ENCODE measurements around the gene RNU11.
"Not testable (repeated sequence)": the region's sequence is repeated elsewhere in the genome, so short reads cannot be mapped to it uniquely, and the experiment has no call there.

RNU11 gene

DNA sequence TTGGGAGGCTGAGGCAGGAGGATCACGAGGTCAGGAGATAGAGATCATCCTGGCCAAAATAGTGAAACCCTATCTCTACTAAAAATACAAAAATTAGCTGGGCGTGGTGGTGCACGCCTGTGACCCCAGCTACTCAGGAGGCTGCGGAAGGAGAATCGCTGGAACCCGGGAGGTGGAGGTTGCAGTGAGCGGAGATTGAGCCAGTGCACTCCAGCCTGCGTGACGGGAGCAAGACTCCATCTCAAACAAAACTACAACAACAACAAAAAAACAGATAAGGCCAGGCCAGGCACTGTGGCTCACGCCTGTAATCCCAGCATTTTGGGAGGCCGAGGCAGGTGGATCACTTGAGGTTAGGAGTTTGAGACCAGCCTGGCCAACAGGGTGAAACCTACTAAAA lies 3.0 kb upstream of the RNU11 start:
- H3K27ac Mint-ChIP-seq; DNase-seq (ENCODE audit: low spot score in 2 of 2); H3K27me3 Mint-ChIP-seq; H3K4me3 Mint-ChIP-seq; H3K36me3 Mint-ChIP-seq; H3K9me3 Mint-ChIP-seq; ATAC-seq (ENCODE audit: low read depth): not testable (repeated sequence)
- H3K4me1 Mint-ChIP-seq, result peaks cover 25% of the 10 kb centered on the region

DNA sequence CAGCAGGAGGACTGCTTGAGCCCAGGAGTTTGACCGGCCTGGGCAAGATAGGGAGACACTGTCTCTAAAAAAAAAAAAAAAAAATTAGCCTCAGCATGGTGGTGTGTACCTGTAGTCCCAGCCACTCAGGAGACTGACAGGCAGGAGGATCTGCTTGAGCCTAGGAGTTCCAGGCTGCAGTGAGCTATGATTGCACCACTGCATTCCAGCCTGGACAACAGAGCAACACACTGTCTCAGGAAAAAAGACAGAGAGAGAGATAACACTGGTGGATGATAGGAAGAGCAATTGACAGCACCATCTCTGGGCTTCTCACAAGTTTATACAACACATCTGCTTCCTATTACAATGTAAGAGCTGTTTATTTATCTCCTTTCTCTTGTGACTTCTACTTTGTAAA lies 2.4 kb upstream of the RNU11 start:
- no peak for ATAC-seq (ENCODE audit: low read depth)
- Mint-ChIP-seq H3K27me3 (no peaks in the 10 kb centered on the region), H3K4me1 (peaks cover 25% of the 10 kb centered on the region), H3K36me3 (no peaks in the 10 kb centered on the region), H3K4me3 (no peak overlapping the region), H3K9me3 (no peaks in the 10 kb centered on the region), H3K27ac (no peak overlapping the region)
- no peak for DNase-seq (ENCODE audit: low spot score in 2 of 2)

DNA sequence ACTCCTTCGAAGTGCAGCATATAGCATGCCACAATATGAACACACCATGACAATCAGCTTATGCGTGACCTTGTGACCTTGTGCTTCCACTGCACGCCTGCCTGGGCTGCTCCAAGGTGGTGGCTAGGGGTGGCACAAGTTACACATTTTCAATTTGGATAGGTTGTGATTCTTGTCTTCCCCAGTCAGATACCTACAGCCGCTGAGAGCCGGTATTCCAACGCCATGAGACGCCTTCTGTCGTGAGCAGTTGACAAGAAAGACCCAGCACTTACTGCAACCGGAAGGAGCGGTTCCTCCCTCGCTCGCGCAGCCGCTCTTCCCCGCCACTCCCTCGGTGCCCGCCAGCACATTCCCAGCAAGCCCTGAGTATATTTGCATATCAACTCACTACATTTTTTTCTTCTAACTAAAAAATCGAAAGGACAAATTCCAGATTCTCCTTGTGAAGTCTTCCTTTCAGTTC lies 359 bp upstream of the RNU11 start:
- ATAC-seq (ENCODE audit: low read depth) (peak; percentile 72), DNase-seq (ENCODE audit: low spot score in 2 of 2) (peak; percentile 71 to 91)

DNA sequence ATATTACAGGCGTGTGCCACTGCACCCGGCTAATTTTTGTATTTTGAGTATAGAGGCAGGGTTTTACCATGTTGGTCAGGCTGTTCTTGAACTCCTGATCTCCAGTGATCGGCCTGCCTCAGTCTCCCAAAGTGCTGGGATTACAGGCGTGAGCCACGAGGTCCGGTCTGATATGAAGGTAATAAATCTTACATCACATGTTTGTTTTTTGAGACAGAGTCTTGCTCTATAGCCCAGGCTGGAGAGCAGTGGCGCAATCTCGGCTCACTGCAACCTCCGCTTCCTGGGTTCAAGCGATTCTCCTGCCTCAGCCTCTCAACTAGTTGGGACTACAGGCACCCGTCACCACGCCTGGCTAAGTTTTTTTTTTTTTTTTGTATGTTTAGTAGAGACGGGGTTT lies 4.7 kb downstream of the RNU11 start:
- not testable (repeated sequence) for ATAC-seq (ENCODE audit: low read depth)

More for the DNA sequence above, 359 bp upstream of the RNU11 start:
- no peaks in the 10 kb centered on the region for H3K27me3 Mint-ChIP-seq
- H3K4me1 Mint-ChIP-seq, result peaks cover 20% of the 10 kb centered on the region
- H3K9me3 Mint-ChIP-seq, result no peaks in the 10 kb centered on the region
- H3K36me3 Mint-ChIP-seq, result no peaks in the 10 kb centered on the region
- peak overlapping the region; percentile 90 for H3K4me3 Mint-ChIP-seq
- H3K27ac Mint-ChIP-seq, result peak overlapping the region; percentile 100

DNA sequence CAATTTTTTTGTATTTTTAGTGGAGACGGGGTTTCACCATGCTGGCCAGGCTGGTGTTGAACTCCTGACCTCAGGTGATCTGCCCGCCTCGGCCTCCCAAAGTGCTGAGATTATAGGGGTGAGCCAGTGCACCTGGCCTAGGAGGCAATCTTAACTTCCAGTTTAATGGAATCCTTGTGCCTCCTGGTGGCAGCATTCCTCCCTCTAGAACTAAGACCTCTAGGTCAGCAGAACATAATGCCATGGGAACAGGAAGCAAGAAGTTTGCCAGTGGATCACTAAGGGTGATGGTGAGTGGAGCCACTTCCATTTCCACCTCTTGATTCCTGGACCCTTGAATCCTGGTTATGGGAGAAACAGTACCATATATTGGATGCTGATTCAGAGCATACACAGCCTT lies 5.5 kb downstream of the RNU11 start:
- not testable (repeated sequence) for H3K27ac Mint-ChIP-seq; H3K36me3 Mint-ChIP-seq; ATAC-seq (ENCODE audit: low read depth); H3K27me3 Mint-ChIP-seq; H3K9me3 Mint-ChIP-seq; DNase-seq (ENCODE audit: low spot score in 2 of 2); H3K4me1 Mint-ChIP-seq; H3K4me3 Mint-ChIP-seq

More for the DNA sequence above, 4.7 kb downstream of the RNU11 start:
- not testable (repeated sequence) for H3K36me3 Mint-ChIP-seq; DNase-seq (ENCODE audit: low spot score in 2 of 2); H3K4me1 Mint-ChIP-seq; H3K4me3 Mint-ChIP-seq; H3K27me3 Mint-ChIP-seq; H3K27ac Mint-ChIP-seq; H3K9me3 Mint-ChIP-seq

DNA sequence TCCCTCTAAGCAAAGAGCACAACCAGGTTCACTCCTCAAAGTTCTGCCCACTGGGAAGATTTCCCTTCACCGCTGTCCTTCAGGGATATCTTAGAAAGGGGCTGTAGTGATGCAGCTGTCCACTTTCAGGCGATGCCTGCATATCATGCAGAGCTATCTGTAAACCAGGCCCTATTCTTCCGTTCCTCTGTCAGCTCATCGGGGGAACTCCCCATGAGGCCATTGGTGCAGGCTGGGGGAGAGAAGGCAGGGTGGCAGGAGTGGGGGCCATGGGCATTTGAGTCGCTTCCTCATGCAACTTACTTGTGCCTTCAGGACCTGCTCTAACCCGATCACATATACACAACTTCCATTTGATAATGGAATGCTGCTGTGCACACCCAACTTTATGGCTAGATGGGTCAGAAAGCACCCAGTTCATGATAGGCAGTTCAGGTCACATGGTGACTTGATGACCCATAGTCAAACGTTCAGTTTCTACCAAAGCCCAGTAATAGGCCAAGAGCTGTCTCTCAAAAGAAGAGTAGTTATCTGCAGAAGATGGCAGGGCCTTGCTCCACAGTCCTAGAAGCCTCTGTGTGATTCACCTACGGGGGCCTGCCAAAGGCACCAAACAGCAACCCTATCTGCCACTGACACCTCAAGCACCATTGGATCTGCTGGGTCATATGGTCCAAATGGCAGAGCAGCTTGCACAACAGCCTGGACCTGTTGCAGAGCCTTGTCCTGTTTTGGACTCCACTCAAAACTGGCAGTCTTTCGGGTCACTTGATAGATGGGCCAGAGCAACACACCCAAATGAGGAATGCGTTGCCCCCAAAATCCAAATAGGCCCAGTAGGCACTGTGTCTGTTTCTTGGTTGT lies 7.3 kb downstream of the RNU11 start:
- not testable (repeated sequence) for H3K27me3 Mint-ChIP-seq, H3K9me3 Mint-ChIP-seq, H3K4me3 Mint-ChIP-seq

DNA sequence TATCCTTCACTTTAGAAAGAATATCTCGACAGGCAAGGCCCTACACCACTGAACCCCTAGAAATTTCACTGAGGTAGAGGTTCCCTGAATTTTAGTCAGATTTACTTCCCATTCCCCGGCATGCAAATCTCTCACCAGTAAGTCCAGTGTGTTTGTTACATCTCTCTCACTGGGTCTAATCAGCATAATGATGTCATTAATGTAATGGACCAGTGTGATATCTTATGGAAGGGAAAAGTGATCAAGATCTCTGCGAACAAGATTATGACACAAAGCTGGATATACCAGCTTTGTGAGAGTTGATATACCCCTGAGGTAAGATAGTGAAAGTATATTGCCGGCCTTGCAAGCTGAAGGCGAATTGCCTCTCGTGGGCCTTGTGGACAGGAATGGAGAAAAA lies 7.9 kb downstream of the RNU11 start:
- Mint-ChIP-seq H3K27me3 (no peaks in the 10 kb centered on the region), H3K27ac (no peak overlapping the region), H3K36me3 (no peaks in the 10 kb centered on the region), H3K4me3 (no peak overlapping the region), H3K9me3 (no peaks in the 10 kb centered on the region), H3K4me1 (no peaks in the 10 kb centered on the region)
- no peak for ATAC-seq (ENCODE audit: low read depth)
- no peak for DNase-seq (ENCODE audit: low spot score in 2 of 2)

More for the DNA sequence above, 7.3 kb downstream of the RNU11 start:
- H3K36me3 Mint-ChIP-seq; H3K27ac Mint-ChIP-seq; ATAC-seq (ENCODE audit: low read depth); H3K4me1 Mint-ChIP-seq; DNase-seq (ENCODE audit: low spot score in 2 of 2): not testable (repeated sequence)

DNA sequence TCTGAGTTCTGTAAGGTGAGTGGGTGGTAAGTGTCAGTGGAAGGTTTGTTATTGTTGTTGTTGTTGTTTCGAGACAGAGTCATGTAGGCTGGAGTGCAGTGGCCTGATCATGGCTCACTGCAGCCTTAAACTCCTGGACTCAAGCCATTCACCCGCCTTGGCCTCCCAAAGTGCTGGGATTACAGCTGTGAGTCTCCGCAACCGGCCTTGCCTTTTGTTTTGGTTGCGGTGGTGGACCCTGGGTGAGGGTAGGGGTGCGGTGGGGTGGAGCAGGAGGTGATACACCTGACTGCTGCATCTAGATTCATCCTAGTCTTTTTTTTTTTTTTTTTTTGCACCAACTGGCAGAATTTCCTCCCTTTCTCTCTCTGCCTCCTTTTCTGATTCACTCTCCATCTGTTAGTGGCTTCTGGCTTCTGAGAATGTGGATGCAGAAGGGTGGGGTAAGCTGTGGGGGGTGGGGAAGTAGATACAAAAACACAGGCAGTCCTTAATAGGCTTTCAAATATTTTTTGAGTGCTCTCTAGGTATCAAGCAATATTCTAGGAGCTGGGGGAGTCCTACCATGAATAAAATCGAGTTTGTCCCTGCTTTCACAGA lies 15.6 kb downstream of the RNU11 start:
- Mint-ChIP-seq H3K4me3 (no peak overlapping the region), H3K9me3 (no peaks in the 10 kb centered on the region), H3K27ac (peak overlapping the region; percentile 70), H3K4me1 (peaks cover 9% of the 10 kb centered on the region), H3K36me3 (no peaks in the 10 kb centered on the region), H3K27me3 (no peaks in the 10 kb centered on the region)
- no peak for DNase-seq (ENCODE audit: low spot score in 2 of 2)
- no peak for ATAC-seq (ENCODE audit: low read depth)

DNA sequence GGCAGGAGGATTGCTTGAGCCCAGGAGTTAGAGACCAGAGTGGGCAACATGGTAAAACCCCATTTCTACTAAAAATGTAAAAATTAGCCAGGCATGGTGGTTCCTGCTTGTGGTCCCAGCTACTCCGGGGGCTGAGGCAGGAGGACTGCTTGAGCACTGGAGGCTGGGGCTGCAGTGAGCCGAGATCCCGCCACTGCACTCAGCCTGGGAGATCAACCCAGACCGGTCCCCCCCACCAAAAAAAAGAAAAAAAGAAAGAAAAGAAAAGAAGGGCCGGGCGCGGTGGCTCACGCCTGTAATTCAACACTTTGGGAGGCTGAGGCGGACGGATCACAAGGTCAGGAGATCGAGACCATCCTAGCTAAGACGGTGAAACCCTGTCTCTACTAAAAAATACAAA lies 18.4 kb downstream of the RNU11 start:
- Mint-ChIP-seq H3K9me3 (no peaks in the 10 kb centered on the region), H3K36me3 (no peaks in the 10 kb centered on the region), H3K4me3 (peak overlapping the region; percentile 51), H3K27ac (no peak overlapping the region), H3K27me3 (no peaks in the 10 kb centered on the region), H3K4me1 (peaks cover 9% of the 10 kb centered on the region)
- no peak for DNase-seq (ENCODE audit: low spot score in 2 of 2)
- no peak for ATAC-seq (ENCODE audit: low read depth)

DNA sequence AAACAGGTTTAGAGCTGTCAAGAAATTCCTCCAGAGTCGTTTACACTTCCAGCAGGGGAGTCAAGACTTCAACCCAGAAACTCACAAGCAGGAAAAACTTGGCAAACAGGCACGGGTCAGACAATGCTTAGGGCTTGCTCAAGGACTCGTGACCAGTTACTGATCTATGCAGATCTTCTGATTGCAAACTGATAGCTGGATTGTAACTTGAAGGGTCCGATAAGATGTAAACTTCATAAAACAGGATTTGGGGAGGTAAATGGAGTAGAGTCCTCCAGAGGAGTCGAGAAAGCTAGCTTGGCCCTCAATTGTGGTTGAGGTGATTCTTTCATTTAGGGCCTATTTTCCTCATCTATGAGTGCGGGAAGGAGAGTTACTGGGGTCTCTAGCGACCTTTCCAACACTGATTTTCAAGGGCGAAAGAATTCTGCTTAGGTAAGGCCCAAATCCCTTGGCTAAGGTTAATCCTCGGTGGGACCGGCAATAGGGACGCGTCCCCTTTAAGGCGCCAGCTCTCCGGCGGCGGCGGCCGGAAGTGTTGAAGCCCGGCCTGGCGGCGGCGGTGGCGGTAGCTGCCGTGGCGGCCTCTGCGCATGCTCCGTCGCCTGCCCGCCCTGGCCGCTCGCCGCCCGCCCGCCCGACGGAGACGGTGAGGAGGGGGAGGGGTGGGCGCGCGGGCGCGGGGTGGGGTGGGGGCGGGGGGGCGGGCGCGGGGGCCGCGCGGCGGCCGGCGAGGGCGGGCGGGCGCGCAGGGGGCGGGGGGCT lies 20.0 kb downstream of the RNU11 start, which contains the start of gene GMEB1:
GMEB1 (plus strand) TSS at position 594 of the 765 bp plus-strand sequence. CDS start 14,829 bp downstream, outside the sequence.
- ATAC-seq (ENCODE audit: low read depth), result peak; percentile 75
- H3K4me1 Mint-ChIP-seq, result peaks cover 9% of the 10 kb centered on the region
- peak; percentile 74 for DNase-seq (ENCODE audit: low spot score in 2 of 2)
- H3K27me3 Mint-ChIP-seq, result no peaks in the 10 kb centered on the region
- no peaks in the 10 kb centered on the region for H3K9me3 Mint-ChIP-seq
- no peaks in the 10 kb centered on the region for H3K36me3 Mint-ChIP-seq
- H3K4me3 Mint-ChIP-seq, result peak within 1 kb of the TSS; percentile 92
- peak within 1 kb of the TSS; percentile 96 for H3K27ac Mint-ChIP-seq

DNA sequence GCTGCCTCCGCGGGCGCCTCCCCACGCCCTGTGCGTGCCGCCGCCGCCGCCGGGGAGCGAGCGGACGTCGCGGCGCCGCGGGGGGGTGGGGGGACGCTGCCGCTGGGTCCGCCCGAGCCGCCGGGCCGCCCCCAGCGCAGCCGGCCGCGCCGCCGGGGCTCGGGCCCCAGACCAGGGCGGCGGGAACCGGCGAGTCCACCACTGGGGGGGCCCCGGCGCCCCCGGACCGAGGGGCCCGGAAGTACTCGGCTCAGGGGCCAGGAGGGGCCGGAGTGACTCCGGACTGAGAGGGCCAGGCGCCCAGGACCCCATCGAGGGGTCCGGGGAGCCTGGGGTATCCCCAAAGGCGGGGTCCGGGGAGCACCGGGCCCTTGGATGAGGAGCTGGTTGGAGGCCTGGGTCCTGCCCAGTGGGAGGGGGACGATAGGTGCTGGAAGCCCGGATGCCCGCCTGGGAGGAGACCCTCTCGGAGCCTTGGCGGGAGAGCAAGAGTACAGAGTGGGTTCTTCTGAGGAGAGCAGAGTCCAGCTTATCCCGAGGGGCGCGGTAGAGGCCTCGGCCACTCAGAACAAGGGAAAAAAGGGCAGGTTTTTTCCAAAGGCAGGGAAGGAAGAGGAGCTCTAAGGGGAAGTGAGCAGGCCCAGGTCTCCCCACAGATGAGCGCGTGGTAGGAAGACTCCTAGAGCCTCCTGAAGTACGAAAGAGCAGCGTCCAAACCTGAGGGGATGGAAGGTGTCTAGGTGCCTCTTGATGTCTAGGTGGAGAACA lies 20.7 kb downstream of the RNU11 start:
- Mint-ChIP-seq H3K27me3 (no peaks in the 10 kb centered on the region), H3K9me3 (no peaks in the 10 kb centered on the region), H3K36me3 (no peaks in the 10 kb centered on the region), H3K27ac (peak overlapping the region; percentile 96), H3K4me1 (peaks cover 9% of the 10 kb centered on the region), H3K4me3 (peak overlapping the region; percentile 92)
- ATAC-seq (ENCODE audit: low read depth) (peak; percentile 73), DNase-seq (ENCODE audit: low spot score in 2 of 2) (peak; percentile 48 to 62)

DNA sequence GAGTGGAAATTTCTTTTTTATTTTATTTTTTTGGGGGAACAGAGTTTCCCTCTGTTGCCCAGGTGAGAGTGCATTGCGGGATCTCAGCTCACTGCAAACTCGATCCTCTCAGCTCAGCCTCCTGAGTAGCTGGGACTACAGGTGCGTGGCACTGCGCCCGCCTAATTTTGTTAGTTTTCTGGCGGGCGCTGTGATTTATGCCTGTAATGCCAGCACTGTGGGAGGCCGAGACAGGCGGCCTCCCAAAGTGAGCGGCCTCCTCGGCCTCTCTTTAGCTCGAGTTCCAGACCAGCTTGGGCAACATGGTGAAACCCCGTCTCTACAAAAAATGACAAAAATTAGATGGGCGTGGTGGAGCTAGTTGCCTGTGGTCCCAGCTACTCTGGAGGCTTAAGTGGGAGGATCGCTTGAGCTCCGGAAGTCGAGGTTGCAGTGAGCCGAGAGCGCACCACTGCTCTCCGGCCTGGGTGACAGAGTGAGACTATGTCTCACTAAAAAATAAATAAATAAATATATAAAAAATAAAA lies 22.9 kb downstream of the RNU11 start:
- H3K27ac Mint-ChIP-seq, result no peak overlapping the region
- peaks cover 4% of the 10 kb centered on the region for H3K36me3 Mint-ChIP-seq
- H3K4me3 Mint-ChIP-seq, result no peak overlapping the region
- H3K27me3 Mint-ChIP-seq, result no peaks in the 10 kb centered on the region
- DNase-seq (ENCODE audit: low spot score in 2 of 2) (no peak), ATAC-seq (ENCODE audit: low read depth) (no peak)
- peaks cover 8% of the 10 kb centered on the region for H3K4me1 Mint-ChIP-seq
- H3K9me3 Mint-ChIP-seq, result no peaks in the 10 kb centered on the region

DNA sequence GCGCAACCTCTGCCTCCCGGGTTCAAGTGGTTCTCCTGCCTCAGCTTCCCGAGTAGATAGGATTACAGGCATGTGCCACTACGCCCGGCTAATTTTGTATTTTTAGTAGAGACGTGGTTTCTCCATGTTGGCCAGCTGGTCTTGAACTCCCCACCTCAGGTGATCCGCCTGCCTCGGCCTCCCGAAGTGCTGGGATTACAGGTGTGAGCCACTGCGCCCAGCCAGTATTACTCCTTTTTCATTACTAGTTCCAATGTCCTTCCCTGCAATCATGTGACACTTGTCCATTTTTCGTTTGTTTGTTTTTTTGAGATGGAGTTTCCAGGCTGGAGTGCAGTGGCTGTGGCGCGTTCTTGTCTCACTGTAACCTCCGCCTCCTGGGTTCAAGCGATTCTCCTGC lies 24.6 kb downstream of the RNU11 start:
- not testable (repeated sequence) for H3K27me3 Mint-ChIP-seq; DNase-seq (ENCODE audit: low spot score in 2 of 2); H3K27ac Mint-ChIP-seq; H3K4me1 Mint-ChIP-seq; H3K4me3 Mint-ChIP-seq; H3K36me3 Mint-ChIP-seq; H3K9me3 Mint-ChIP-seq; ATAC-seq (ENCODE audit: low read depth)

Measured in memory B cell (primary cell).